Ascending aorta (tissue), 2 donors: ENCODE results near the gene LTBP4. TPM values are rescaled to one million over a fixed set of nuclear protein-coding genes. Genes with fewer than 3 reads are reported as not detected.

ENCODE experiments used
- DNase-seq, 2 donors: peaks; one replicate each; pipeline ENCODE4 v3.0.0-alpha.2; 2019; ENCODE audit warnings: low spot score in 2 of 2
- H3K27ac ChIP-seq, 2 donors: fragments of 200-600 bp; sonication (generic); one replicate each; pipeline ENCODE4 v1.5.1; 2016 to 2017; ENCODE audit warnings: mild to moderate bottlenecking in 1 of 2
- H3K27me3 ChIP-seq: fragments of 200-600 bp; sonication (generic); one replicate; pipeline ENCODE4 v1.5.1; 2017
- H3K36me3 ChIP-seq, 2 donors: fragments of 200-600 bp; sonication (generic); one replicate each; pipeline ENCODE4 v1.5.1; 2016
- H3K4me1 ChIP-seq, 2 donors: fragments of 200-600 bp; sonication (generic); one replicate each; pipeline ENCODE4 v1.5.1; 2016 to 2017; ENCODE audit warnings: mild to moderate bottlenecking in 1 of 2
- H3K4me3 ChIP-seq, 2 donors: fragments of 200-600 bp; sonication (generic); one replicate each; pipeline ENCODE4 v1.5.1; 2016 to 2017; ENCODE audit warnings: mild to moderate bottlenecking in 1 of 2
- H3K9me3 ChIP-seq, 2 donors: fragments of 200-600 bp; sonication (generic); one replicate each; pipeline ENCODE4 v1.5.1; 2016
- CTCF ChIP-seq, 3 experiments: fragments of 200-600 bp in 2 of 3; fragments of 450-650 bp in 1 of 3; sonication (generic) in 2 of 3; IDR thresholded peaks; one replicate each; pipeline ENCODE4 v1.5.1; 2016 to 2019; ENCODE audit warnings: antibody characterized with exemption in 3 of 3, mild to moderate bottlenecking in 1 of 3, moderate library complexity in 1 of 3
- intact Hi-C: fragments of 100-400 bp; cut with DNase I; formaldehyde crosslinking; loops from one replicate; pipeline ENCODE4 v1.15.1; 2023
- total RNA-seq: library from RNA; depleted of rRNA; stranded (reverse); fragments of >200 nt; gene quantifications from one replicate; pipeline ENCODE4 v1.1.0, GENCODE V29; 2016

LTBP4 gene
- total RNA-seq, 1 donor from 2014 or later = 691 TPM

GRCh38 chr19:40604171-40604646 lies 3.0 kb downstream of the LTBP4 start:
- Histone ChIP-seq H3K4me1 (peaks cover 11 to 40% of the 10 kb centered on the region in 2 donors), H3K4me3 (peak overlapping the region; percentile 75 to 92), H3K27ac (peak overlapping the region; percentile 88 to 95), H3K9me3 (no peaks in the 10 kb centered on the region), H3K27me3 (no peaks in the 10 kb centered on the region), H3K36me3 (no peaks in the 10 kb centered on the region)
- intact Hi-C loops = loop anchor here (2.0 to 10.0 kb wide), 4 partner anchors 31 to 319 kb away; partner anchors contain the start of genes AKT2, SERTAD1 and SERTAD3
- no peak for DNase-seq
- no peak for TF ChIP-seq CTCF (IDR thresholded peaks at IDR 0.05)

GRCh38 chr19:40604647-40605215 lies 3.6 kb downstream of the LTBP4 start:
- TF ChIP-seq CTCF (IDR thresholded peaks at IDR 0.05) = no peak
- Histone ChIP-seq H3K27ac (peak overlapping the region; percentile 88 to 95), H3K27me3 (no peaks in the 10 kb centered on the region), H3K9me3 (no peaks in the 10 kb centered on the region), H3K4me1 (peaks cover 11 to 39% of the 10 kb centered on the region in 2 donors), H3K36me3 (no peaks in the 10 kb centered on the region), H3K4me3 (peak overlapping the region; percentile 47 to 75)
- DNase-seq = no peak
- intact Hi-C loops = loop anchor here (2.0 to 10.0 kb wide), 4 partner anchors 30 to 320 kb away; partner anchors contain the start of genes AKT2, SERTAD1 and SERTAD3

GRCh38 chr19:40605216-40605971 lies 4.2 kb downstream of the LTBP4 start:
- no peaks in the 10 kb centered on the region for H3K27me3 ChIP-seq
- peaks cover 12 to 36% of the 10 kb centered on the region in 2 donors for H3K4me1 ChIP-seq
- H3K9me3 ChIP-seq = no peaks in the 10 kb centered on the region
- intact Hi-C loops = loop anchor here (2.0 to 10.0 kb wide), 2 partner anchors 29 to 321 kb away; partner anchors contain the start of gene AKT2
- peak overlapping the region; percentile 68 to 95 for H3K27ac ChIP-seq
- H3K4me3 ChIP-seq = peak overlapping the region; percentile 28 to 47
- no peaks in the 10 kb centered on the region for H3K36me3 ChIP-seq
- TF ChIP-seq CTCF (IDR thresholded peaks at IDR 0.05) = no peak
- DNase-seq = peak in 1 of 2 donors; percentile 83

GRCh38 chr19:40607311-40608239 lies 6.4 kb downstream of the LTBP4 start:
- DNase-seq = no peak
- Histone ChIP-seq H3K27ac (peak overlapping the region in 1 of 2 donors; percentile 29), H3K36me3 (peaks cover 5 to 8% of the 10 kb centered on the region in 2 donors), H3K4me3 (no peak overlapping the region), H3K9me3 (no peaks in the 10 kb centered on the region), H3K27me3 (no peaks in the 10 kb centered on the region), H3K4me1 (peaks cover 11 to 34% of the 10 kb centered on the region in 2 donors)
- intact Hi-C loops = loop anchor here (10.0 kb wide), 1 partner anchor 323 kb away; the partner anchor contains the start of gene AKT2
- TF ChIP-seq CTCF (IDR thresholded peaks at IDR 0.05) = no peak

- H3K9me3 ChIP-seq = no peaks in the 10 kb centered on the region
- H3K4me3 ChIP-seq = no peak overlapping the region
- TF ChIP-seq CTCF (IDR thresholded peaks at IDR 0.05) = no peak
- no peaks in the 10 kb centered on the region for H3K27me3 ChIP-seq
- H3K36me3 ChIP-seq = peaks cover 8 to 11% of the 10 kb centered on the region in 2 donors
- no peak for DNase-seq
- peaks cover 7 to 28% of the 10 kb centered on the region in 2 donors for H3K4me1 ChIP-seq
- peak overlapping the region in 1 of 2 donors; percentile 29 for H3K27ac ChIP-seq
- intact Hi-C loops = loop anchor here (10.0 kb wide), 1 partner anchor 323 kb away; the partner anchor contains the start of gene AKT2
Observed at GRCh38 chr19:40608240-40608621, 7.1 kb downstream of the LTBP4 start.
